Neuronal stem cell (in vitro differentiated cells): ENCODE measurements around the gene H2BK1.

Source experiments
- DNase-seq: peaks from one replicate; pipeline ENCODE4 v3.0.0-alpha.2; 2013; ENCODE audit warnings: low spot score
- H2AFZ ChIP-seq: one replicate; pipeline ENCODE4 v1.6.1; 2013; ENCODE audit warnings: mild to moderate bottlenecking, low read length, inconsistent platforms
- H2AK5ac ChIP-seq: 2 replicates; pipeline ENCODE4 v1.6.1; 2013; ENCODE audit warnings: low read depth, mild to moderate bottlenecking, inconsistent platforms, low read length, moderate library complexity, mixed read lengths
- H2BK120ac ChIP-seq: 2 replicates; pipeline ENCODE4 v1.6.1; 2013; ENCODE audit warnings: low read depth, mild to moderate bottlenecking, inconsistent platforms, low read length, moderate library complexity, mixed read lengths
- H2BK12ac ChIP-seq: one replicate; pipeline ENCODE4 v1.6.1; 2013; ENCODE audit warnings: low read length, inconsistent platforms
- H2BK15ac ChIP-seq: 2 replicates; pipeline ENCODE4 v1.6.1; 2013; ENCODE audit warnings: mild to moderate bottlenecking, low read length, inconsistent platforms, mixed read lengths
- H2BK5ac ChIP-seq: one replicate; pipeline ENCODE4 v1.6.1; 2013; ENCODE audit warnings: inconsistent platforms, mild to moderate bottlenecking, low read length, moderate library complexity
- H3K14ac ChIP-seq: one replicate; pipeline ENCODE4 v1.6.1; 2013; ENCODE audit warnings: low read length, inconsistent platforms
- H3K18ac ChIP-seq: 2 replicates; pipeline ENCODE4 v1.6.1; 2013; ENCODE audit warnings: low read length, inconsistent platforms
- H3K23ac ChIP-seq: 2 replicates; pipeline ENCODE4 v1.6.1; 2013; ENCODE audit warnings: low read depth, mild to moderate bottlenecking, mixed read lengths, low read length, inconsistent platforms; ENCODE audit not compliant: poor library complexity
- H3K27ac ChIP-seq: replicated peaks from 3 replicates; pipeline ENCODE4 v1.5.1; 2013; ENCODE audit warnings: low read length, inconsistent platforms
- H3K27me3 ChIP-seq, 3 experiments: 2 replicates each; pipeline ENCODE4 v1.6.1; 2013; ENCODE audit warnings: low read length in 3 of 3, mild to moderate bottlenecking in 2 of 3, inconsistent platforms in 1 of 3, low read depth in 1 of 3, mixed read lengths in 1 of 3, moderate library complexity in 1 of 3; ENCODE audit not compliant: control insufficient read depth in 3 of 3, insufficient read depth in 3 of 3
- H3K36me3 ChIP-seq, 2 donors: replicated peaks in 1 of 2; 2 replicates each; pipeline ENCODE4 v1.6.1; 2013; ENCODE audit warnings: low read length in 2 of 2; ENCODE audit not compliant: control insufficient read depth in 2 of 2, insufficient read depth in 2 of 2
- H3K4ac ChIP-seq: 2 replicates; pipeline ENCODE4 v1.6.1; 2013; ENCODE audit warnings: inconsistent platforms, mild to moderate bottlenecking, low read length, moderate library complexity
- H3K4me1 ChIP-seq, 2 donors: 1 replicate in 1 of 2; 2 replicates in 1 of 2; pipeline ENCODE4 v1.6.1; 2013; ENCODE audit warnings: low read length in 2 of 2, low read depth in 1 of 2; ENCODE audit not compliant: control insufficient read depth in 2 of 2, insufficient read depth in 1 of 2
- H3K4me2 ChIP-seq: one replicate; pipeline ENCODE4 v1.6.1; 2013; ENCODE audit warnings: mild to moderate bottlenecking, low read length, inconsistent platforms; ENCODE audit not compliant: insufficient read depth, poor library complexity, severe bottlenecking
- H3K4me3 ChIP-seq, 2 donors: 2 replicates each; pipeline ENCODE4 v1.5.1; 2013; ENCODE audit warnings: low read length in 2 of 2, mild to moderate bottlenecking in 2 of 2, inconsistent platforms in 1 of 2, moderate library complexity in 1 of 2
- H3K79me1 ChIP-seq: one replicate; pipeline ENCODE4 v1.6.1; 2013; ENCODE audit warnings: low read depth, mild to moderate bottlenecking, inconsistent platforms, low read length, moderate library complexity
- H3K9ac ChIP-seq: one replicate; pipeline ENCODE4 v1.6.1; 2013; ENCODE audit warnings: mild to moderate bottlenecking, low read depth, low read length, inconsistent platforms; ENCODE audit not compliant: poor library complexity
- H3K9me3 ChIP-seq, 2 donors: replicated peaks in 1 of 2; 2 replicates each; pipeline versions ENCODE3 to v1.6.1; 2013; ENCODE audit warnings: low read length in 2 of 2, mild to moderate bottlenecking in 2 of 2, inconsistent platforms in 1 of 2, low read depth in 1 of 2, mixed read lengths in 1 of 2, moderate library complexity in 1 of 2; ENCODE audit not compliant: control insufficient read depth in 2 of 2, insufficient read depth in 1 of 2
- H4K8ac ChIP-seq: one replicate; pipeline ENCODE4 v1.6.1; 2013; ENCODE audit warnings: low read depth, mild to moderate bottlenecking, inconsistent platforms, low read length, moderate library complexity
- H4K91ac ChIP-seq: one replicate; pipeline ENCODE4 v1.6.1; 2013; ENCODE audit warnings: low read length, low read depth, mild to moderate bottlenecking, inconsistent platforms; ENCODE audit not compliant: poor library complexity
- WGBS, 2 donors: extraction: QIAGEN DNeasy Blood & Tissue Kit; methylation state at CpG; one replicate each; pipeline ENCODE4 v1.1.7; 2013; ENCODE audit warnings: missing lambda C conversion rate in 2 of 2, mixed read lengths in 1 of 2; ENCODE audit not compliant: insufficient read length in 2 of 2, insufficient replicate concordance in 1 of 2; ENCODE audit errors: extremely low coverage in 2 of 2; 5-methylcytosine and 5-hydroxymethylcytosine counted together

Gene H2BK1

DNA sequence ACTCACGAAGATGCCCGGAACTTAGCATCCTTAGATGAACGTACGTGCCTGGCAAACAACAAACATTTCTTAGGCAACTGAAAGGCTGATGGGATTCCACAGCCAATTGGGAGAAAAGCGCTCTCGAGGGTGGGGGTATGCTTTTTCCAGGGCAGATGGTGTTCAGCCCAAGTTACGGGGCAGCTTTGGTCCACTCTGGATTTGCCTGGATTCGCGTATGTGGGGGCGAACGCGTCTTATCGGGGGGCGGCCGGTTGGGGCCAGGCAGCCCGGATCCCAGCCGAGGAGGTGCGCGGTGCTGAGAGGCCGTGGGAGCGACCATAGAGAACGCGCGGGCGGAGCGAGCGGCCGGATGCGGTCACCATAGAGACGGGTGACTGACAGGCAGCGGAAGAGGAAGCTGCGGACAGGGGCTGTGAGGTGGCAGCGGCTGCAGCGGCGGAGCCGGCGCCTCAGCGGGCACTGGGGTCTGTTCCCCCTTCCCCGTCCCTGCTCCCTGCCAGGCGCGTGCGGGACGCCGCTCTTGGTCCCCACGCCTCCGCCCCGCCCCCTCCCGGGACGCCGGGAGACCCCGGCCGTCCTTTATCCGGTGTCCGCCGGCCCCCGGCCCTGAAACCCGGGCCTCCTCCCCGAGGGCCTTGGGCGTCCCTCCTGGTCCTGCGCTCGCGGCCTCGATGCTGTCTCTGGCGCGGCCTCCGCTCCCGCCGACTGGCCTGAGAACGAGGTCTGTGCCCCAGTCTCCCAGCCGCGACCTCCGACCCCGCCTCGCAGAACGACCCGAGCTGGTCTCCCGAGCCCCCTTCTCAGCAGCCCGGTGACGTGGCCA lies 22.0 kb upstream of the H2BK1 start, which contains the start of gene CHPF2:
Gene CHPF2 (plus strand): TSS at position 393 of the 826 bp plus-strand sequence. CDS start 1,529 bp downstream, outside the sequence.
- Histone ChIP-seq H4K91ac (no peak within 1 kb of the TSS), H3K18ac (peak within 1 kb of the TSS; percentile 95), H3K27ac (no peak within 1 kb of the TSS), H3K23ac (peak within 1 kb of the TSS; percentile 99), H3K27me3 (no peaks in the 10 kb centered on the region), H2BK12ac (no peak within 1 kb of the TSS), H2BK5ac (peak within 1 kb of the TSS; percentile 4), H3K14ac (peak within 1 kb of the TSS; percentile 58), H3K79me1 (peaks cover 16% of the 10 kb centered on the region), H3K4me3 (peak within 1 kb of the TSS; percentile 65 to 89), H2AK5ac (peak within 1 kb of the TSS; percentile 95), H3K9ac (peak within 1 kb of the TSS; percentile 86), H3K4me1 (peaks cover 11 to 13% of the 10 kb centered on the region in 2 donors), H3K4ac (no peak within 1 kb of the TSS), H4K8ac (no peak within 1 kb of the TSS), H2BK15ac (peak within 1 kb of the TSS; percentile 3), H3K9me3 (no peaks in the 10 kb centered on the region), H2BK120ac (no peak within 1 kb of the TSS), H2AFZ (peak within 1 kb of the TSS; percentile 84), H3K36me3 (peaks cover 17 to 31% of the 10 kb centered on the region in 2 donors), H3K4me2 (peak within 1 kb of the TSS; percentile 96)
- peak; percentile 77 for DNase-seq
- no CpG with 5 or more reads among the region's 79 CpGs for WGBS, 2 donors

DNA sequence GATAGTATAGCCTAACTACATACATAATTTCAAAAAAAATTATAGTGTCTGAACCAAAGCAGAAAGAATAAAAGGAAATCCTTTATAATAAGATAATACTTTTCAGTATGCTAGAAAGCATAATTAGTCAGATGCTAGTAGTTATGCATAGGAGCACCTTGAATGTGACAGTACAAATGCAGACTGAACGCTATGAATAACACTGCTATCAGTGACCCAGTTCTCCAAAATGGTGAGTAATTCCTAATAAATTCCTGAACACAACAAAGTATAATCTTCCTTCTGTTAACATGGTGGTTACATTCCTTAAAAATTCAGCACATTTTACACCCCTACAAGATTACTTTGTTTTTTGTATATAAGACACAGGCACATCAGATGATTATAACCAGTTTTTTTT lies 20.8 kb upstream of the H2BK1 start:
- Histone ChIP-seq H3K4me1 (peaks cover 14 to 18% of the 10 kb centered on the region in 2 donors), H3K36me3 (peaks cover 9 to 19% of the 10 kb centered on the region in 2 donors), H3K23ac (no peak overlapping the region), H3K18ac (no peak overlapping the region), H2BK5ac (no peak overlapping the region), H3K4me2 (no peak overlapping the region), H3K9ac (no peak overlapping the region), H2BK120ac (no peak overlapping the region), H4K91ac (no peak overlapping the region), H3K79me1 (peaks cover 22% of the 10 kb centered on the region), H2BK12ac (no peak overlapping the region), H4K8ac (no peak overlapping the region), H3K4ac (no peak overlapping the region), H3K27me3 (no peaks in the 10 kb centered on the region), H3K9me3 (no peaks in the 10 kb centered on the region), H3K14ac (no peak overlapping the region), H3K27ac (no peak overlapping the region), H2AK5ac (no peak overlapping the region), H2BK15ac (no peak overlapping the region), H3K4me3 (peak overlapping the region in 1 of 2 donors; percentile 65), H2AFZ (no peak overlapping the region)
- no CpG with 5 or more reads among the region's 1 CpG for WGBS, 2 donors
- no peak for DNase-seq

DNA sequence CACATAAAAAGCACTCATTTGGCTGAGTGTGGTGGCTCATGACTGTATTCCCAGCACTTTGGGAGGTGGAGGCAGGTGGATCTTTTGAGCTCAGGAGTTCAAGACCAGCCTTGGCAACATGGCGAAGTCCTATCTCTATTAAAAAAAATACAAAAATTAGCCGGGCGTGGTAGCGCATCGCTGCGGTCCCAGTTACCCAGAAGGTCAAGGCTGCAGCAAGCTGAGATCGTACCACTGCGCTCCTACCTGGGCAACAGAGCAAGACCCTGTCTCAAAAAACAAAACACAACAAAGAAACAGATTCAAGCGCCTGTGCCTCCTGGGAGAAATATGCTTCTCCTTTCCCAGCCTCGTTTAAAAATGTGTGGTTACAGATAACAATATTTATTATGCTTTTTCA lies 19.0 kb upstream of the H2BK1 start:
- Histone ChIP-seq H3K18ac (no peak overlapping the region), H3K4me2 (no peak overlapping the region), H3K4me1 (peaks cover 17 to 21% of the 10 kb centered on the region in 2 donors), H2BK12ac (no peak overlapping the region), H3K27me3 (no peaks in the 10 kb centered on the region), H2BK5ac (no peak overlapping the region), H3K23ac (no peak overlapping the region), H2AFZ (no peak overlapping the region), H3K9me3 (no peaks in the 10 kb centered on the region), H3K36me3 (peaks cover 6 to 19% of the 10 kb centered on the region in 2 donors), H3K27ac (no peak overlapping the region), H2BK15ac (no peak overlapping the region), H2BK120ac (no peak overlapping the region), H3K14ac (no peak overlapping the region), H4K8ac (no peak overlapping the region), H2AK5ac (no peak overlapping the region), H3K4me3 (no peak overlapping the region), H3K79me1 (peaks cover 18% of the 10 kb centered on the region), H4K91ac (no peak overlapping the region), H3K9ac (no peak overlapping the region), H3K4ac (no peak overlapping the region)
- no CpG with 5 or more reads among the region's 10 CpGs for WGBS, 2 donors
- no peak for DNase-seq

DNA sequence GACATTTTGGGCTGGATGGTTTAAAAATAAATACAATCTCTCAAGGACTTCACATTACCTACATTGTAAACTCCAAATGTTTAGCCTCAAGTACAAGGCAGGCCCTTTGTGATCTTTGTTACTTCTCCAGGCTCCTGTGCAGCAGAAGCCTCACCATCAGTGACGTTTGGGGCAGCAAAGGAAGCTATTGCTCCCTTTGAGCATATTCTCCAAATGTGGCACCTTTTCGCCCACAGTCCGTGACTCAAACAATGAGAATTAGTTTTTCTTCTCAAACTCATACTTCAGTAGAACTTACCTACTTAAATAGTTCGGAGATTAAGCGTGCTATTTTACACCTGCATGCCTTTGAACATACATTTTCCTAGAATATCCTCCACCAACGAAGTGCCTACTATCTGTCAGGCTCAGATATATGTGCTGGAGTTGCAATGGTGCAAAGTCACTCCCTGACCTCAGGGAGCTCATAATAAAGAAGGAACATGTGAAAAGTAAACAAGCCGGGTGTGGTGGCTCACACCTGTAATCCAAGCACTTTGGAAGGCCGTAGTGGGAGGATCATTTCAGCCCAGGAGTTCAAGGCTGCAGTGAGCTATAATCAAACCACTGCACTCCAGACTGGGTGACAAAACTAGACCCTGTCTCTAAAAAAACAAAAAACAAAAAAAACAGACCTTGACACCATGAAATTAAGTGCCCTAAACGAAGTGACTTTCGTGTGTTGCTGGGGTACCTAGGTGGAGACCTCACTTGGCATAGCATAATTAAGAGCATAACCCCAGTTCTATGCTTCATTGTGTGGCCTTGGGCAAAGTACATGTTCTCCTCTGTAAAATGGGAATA lies 18.0 kb upstream of the H2BK1 start:
- no peaks in the 10 kb centered on the region for H3K27me3 ChIP-seq

More for the DNA sequence above, 18.0 kb upstream of the H2BK1 start:
- H3K14ac ChIP-seq: no peak overlapping the region
- H2AK5ac ChIP-seq: no peak overlapping the region
- H4K8ac ChIP-seq: no peak overlapping the region
- no peak overlapping the region for H2BK5ac ChIP-seq
- no peak overlapping the region for H3K23ac ChIP-seq
- H3K4ac ChIP-seq: no peak overlapping the region
- H3K9ac ChIP-seq: no peak overlapping the region
- peaks cover 15 to 27% of the 10 kb centered on the region in 2 donors for H3K36me3 ChIP-seq
- no peak overlapping the region for H2BK120ac ChIP-seq
- peak overlapping the region in 1 of 2 donors; percentile 88 for H3K4me3 ChIP-seq
- H2BK12ac ChIP-seq: no peak overlapping the region
- WGBS, 2 donors: no CpG with 5 or more reads among the region's 10 CpGs
- peak overlapping the region; percentile 96 for H3K27ac ChIP-seq
- H2BK15ac ChIP-seq: no peak overlapping the region
- peak overlapping the region; percentile 90 for H2AFZ ChIP-seq
- H3K18ac ChIP-seq: no peak overlapping the region
- no peak overlapping the region for H4K91ac ChIP-seq
- peak overlapping the region; percentile 78 for H3K4me2 ChIP-seq
- H3K9me3 ChIP-seq: no peaks in the 10 kb centered on the region
- no peak for DNase-seq
- peaks cover 14% of the 10 kb centered on the region for H3K79me1 ChIP-seq
- peaks cover 11 to 18% of the 10 kb centered on the region in 2 donors for H3K4me1 ChIP-seq
